IMR-90 (cell line): ENCODE results near the gene CACNG6. TPM values are rescaled to one million over a fixed set of nuclear protein-coding genes. Genes with fewer than 3 reads are reported as not detected.

Source experiments
- ATAC-seq: fragments of 200-7000 bp; cut with Tn5 transposase; 2 replicates; pipeline ENCODE4 v1.9.1; 2020; ENCODE audit warnings: low read depth, mild to moderate bottlenecking, moderate library complexity
- BruUV-seq: library from RNA; stranded (reverse); fragments of 400-500 nt; replicated peaks from 2 replicates; lab custom pipeline; 2021; lab: Mats Ljungman, UMichigan
- CTCF ChIA-PET: fragments of 300-600 bp; formaldehyde crosslinking; extraction: SDS; loops from one replicate; lab custom pipeline; 2021; ENCODE audit warnings: antibody characterized with exemption; lab: Yijun Ruan, JAX
- POLR2A ChIA-PET: fragments of 300-600 bp; sonication (Branson Sonifier 250); formaldehyde crosslinking; loops from one replicate; lab custom pipeline; 2022; ENCODE audit warnings: antibody characterized with exemption; ENCODE audit not compliant: unreplicated experiment; lab: Charles Lee
- DNase-seq: peaks from one replicate; pipeline ENCODE4 v3.0.0; 2013
- H2AFZ ChIP-seq: replicated peaks from 2 replicates; pipeline ENCODE3; 2013; ENCODE audit warnings: low read length, mild to moderate bottlenecking; ENCODE audit not compliant: poor library complexity
- H2AK5ac ChIP-seq: 2 replicates; pipeline ENCODE4 v1.6.1; 2013; ENCODE audit warnings: low read depth, low read length, inconsistent platforms
- H2AK9ac ChIP-seq: replicated peaks from 2 replicates; pipeline ENCODE3; 2013; ENCODE audit warnings: mild to moderate bottlenecking, low read depth, low read length, moderate library complexity; ENCODE audit not compliant: poor library complexity
- H2BK120ac ChIP-seq: 2 replicates; pipeline ENCODE4 v1.6.1; 2013; ENCODE audit warnings: low read depth, low read length, inconsistent platforms
- H2BK15ac ChIP-seq: 3 replicates; pipeline ENCODE4 v1.6.1; 2013; ENCODE audit warnings: low read depth, low read length, inconsistent platforms
- H2BK20ac ChIP-seq: 2 replicates; pipeline ENCODE4 v1.6.1; 2013; ENCODE audit warnings: low read depth, mild to moderate bottlenecking, inconsistent platforms, low read length, moderate library complexity
- H2BK5ac ChIP-seq: 2 replicates; pipeline ENCODE4 v1.6.1; 2013; ENCODE audit warnings: mild to moderate bottlenecking, low read depth, low read length, inconsistent platforms; ENCODE audit not compliant: poor library complexity, severe bottlenecking
- H3K14ac ChIP-seq: replicated peaks from 2 replicates; pipeline ENCODE4 v1.6.1; 2013; ENCODE audit warnings: low read depth, low read length, inconsistent platforms
- H3K18ac ChIP-seq: 2 replicates; pipeline ENCODE4 v1.6.1; 2013; ENCODE audit warnings: low read depth, low read length, control low read depth
- H3K23ac ChIP-seq: 2 replicates; pipeline ENCODE4 v1.6.1; 2013; ENCODE audit warnings: low read depth, low read length, inconsistent platforms
- H3K27ac ChIP-seq: 2 replicates; pipeline ENCODE4 v1.5.1; 2013; ENCODE audit warnings: mild to moderate bottlenecking, control low read depth, low read length; ENCODE audit not compliant: insufficient read depth
- H3K27me3 ChIP-seq: 2 replicates; pipeline ENCODE4 v1.6.1; 2013; ENCODE audit warnings: low read length; ENCODE audit not compliant: control insufficient read depth, insufficient read depth
- H3K36me3 ChIP-seq: 2 replicates; pipeline ENCODE4 v1.6.1; 2013; ENCODE audit warnings: low read length, mixed read lengths; ENCODE audit not compliant: control insufficient read depth, insufficient read depth
- H3K4ac ChIP-seq: 2 replicates; pipeline ENCODE4 v1.6.1; 2013; ENCODE audit warnings: low read depth, low read length, inconsistent platforms
- H3K4me1 ChIP-seq: 2 replicates; pipeline ENCODE4 v1.6.1; 2013; ENCODE audit warnings: low read length, mixed read lengths; ENCODE audit not compliant: control insufficient read depth, insufficient read depth
- H3K4me2 ChIP-seq: 2 replicates; pipeline ENCODE4 v1.6.1; 2013; ENCODE audit warnings: low read depth, mild to moderate bottlenecking, control low read depth, low read length, moderate library complexity
- H3K4me3 ChIP-seq: 2 replicates; pipeline ENCODE4 v1.5.1; 2013; ENCODE audit warnings: low read depth, mild to moderate bottlenecking, control low read depth, low read length, moderate library complexity; ENCODE audit not compliant: insufficient read depth
- H3K56ac ChIP-seq: 2 replicates; pipeline ENCODE4 v1.6.1; 2013; ENCODE audit warnings: low read length, inconsistent platforms; ENCODE audit not compliant: insufficient read depth; ENCODE audit errors: extremely low read depth
- H3K79me1 ChIP-seq, 2 experiments: 2 replicates each; pipeline ENCODE4 v1.6.1; 2013; ENCODE audit warnings: low read length in 2 of 2, inconsistent platforms in 1 of 2, low read depth in 1 of 2
- H3K9ac ChIP-seq: 2 replicates; pipeline ENCODE4 v1.6.1; 2013; ENCODE audit warnings: low read depth, low read length, control low read depth
- H3K9me1 ChIP-seq: 2 replicates; pipeline ENCODE4 v1.6.1; 2013; ENCODE audit warnings: low read length, inconsistent platforms; ENCODE audit not compliant: insufficient read depth
- H3K9me3 ChIP-seq: 2 replicates; pipeline ENCODE4 v1.6.1; 2013; ENCODE audit warnings: low read length; ENCODE audit not compliant: control insufficient read depth, insufficient read depth
- H4K20me1 ChIP-seq: 2 replicates; pipeline ENCODE4 v1.6.1; 2013; ENCODE audit warnings: low read length, inconsistent platforms; ENCODE audit not compliant: insufficient read depth
- H4K5ac ChIP-seq: 2 replicates; pipeline ENCODE4 v1.6.1; 2013; ENCODE audit warnings: mild to moderate bottlenecking, low read depth, low read length, control low read depth
- H4K8ac ChIP-seq, 2 experiments: 2 replicates each; pipeline ENCODE4 v1.6.1; 2013; ENCODE audit warnings: low read depth in 2 of 2, low read length in 2 of 2, control low read depth in 1 of 2, inconsistent platforms in 1 of 2
- H4K91ac ChIP-seq: 2 replicates; pipeline ENCODE4 v1.6.1; 2013; ENCODE audit warnings: low read depth, low read length, inconsistent platforms; ENCODE audit not compliant: insufficient read depth
- BHLHE40 ChIP-seq: fragments of 150-350 bp; IDR thresholded peaks from 2 replicates; pipeline ENCODE4 v1.6.1; 2016; ENCODE audit warnings: mild to moderate bottlenecking, low read depth, low read length
- CEBPB ChIP-seq: IDR thresholded peaks from 2 replicates; pipeline ENCODE4 v1.6.1; 2012; ENCODE audit warnings: low read depth, low read length, improper control_type of control experiment
- CHD1 ChIP-seq: IDR thresholded peaks from 2 replicates; pipeline ENCODE4 v1.6.1; 2012; ENCODE audit warnings: low read depth, low read length, improper control_type of control experiment
- CTCF ChIP-seq: conservative IDR thresholded peaks from 2 replicates; pipeline ENCODE4 v1.5.1; 2012; ENCODE audit warnings: mild to moderate bottlenecking, low read depth, low read length, improper control_type of control experiment
- ELK1 ChIP-seq: fragments of 150-350 bp; IDR thresholded peaks from 2 replicates; pipeline ENCODE4 v1.6.1; 2016; ENCODE audit warnings: low read depth, mild to moderate bottlenecking, low read length, moderate library complexity, borderline replicate concordance
- FOS ChIP-seq: fragments of 150-350 bp; IDR thresholded peaks from 2 replicates; pipeline ENCODE4 v1.6.1; 2016; ENCODE audit warnings: low read depth, low read length
- MAFK ChIP-seq: IDR thresholded peaks from 2 replicates; pipeline ENCODE4 v1.6.1; 2012; ENCODE audit warnings: low read depth, low read length, improper control_type of control experiment
- MAZ ChIP-seq: IDR thresholded peaks from 2 replicates; pipeline ENCODE4 v1.6.1; 2012; ENCODE audit warnings: low read depth, mild to moderate bottlenecking, low read length, improper control_type of control experiment, moderate library complexity, borderline replicate concordance
- MXI1 ChIP-seq: IDR thresholded peaks from 2 replicates; pipeline ENCODE4 v1.6.1; 2012; ENCODE audit warnings: low read depth, mild to moderate bottlenecking, low read length, moderate library complexity, borderline replicate concordance
- NFE2L2 ChIP-seq: fragments of 150-350 bp; IDR thresholded peaks from 2 replicates; pipeline ENCODE4 v1.6.1; 2016; ENCODE audit warnings: low read depth, mild to moderate bottlenecking, low read length
- POLR2A ChIP-seq: IDR thresholded peaks from 2 replicates; pipeline ENCODE4 v1.6.1; 2012; ENCODE audit warnings: mild to moderate bottlenecking, low read depth, low read length
- RAD21 ChIP-seq: IDR thresholded peaks from 2 replicates; pipeline ENCODE4 v1.6.1; 2012; ENCODE audit warnings: low read length, improper control_type of control experiment
- RCOR1 ChIP-seq: IDR thresholded peaks from 2 replicates; pipeline ENCODE4 v1.6.1; 2012; ENCODE audit warnings: mild to moderate bottlenecking, low read length, improper control_type of control experiment; ENCODE audit not compliant: insufficient replicate concordance
- RFX5 ChIP-seq: IDR thresholded peaks from 2 replicates; pipeline ENCODE4 v1.8.0; 2012; ENCODE audit warnings: low read depth, mild to moderate bottlenecking, low read length, moderate library complexity
- USF2 ChIP-seq: fragments of 150-350 bp; IDR thresholded peaks from 2 replicates; pipeline ENCODE4 v1.6.1; 2017; ENCODE audit warnings: mild to moderate bottlenecking, antibody characterized with exemption, low read length, low read depth
- WGBS, 2 experiments: methylation state at CpG; one replicate each; pipeline versions ENCODE4 v1.1.5 to v1.1.7; 2013; ENCODE audit warnings: missing lambda C conversion rate in 2 of 2; ENCODE audit not compliant: insufficient read length in 1 of 2; ENCODE audit errors: extremely low coverage in 2 of 2; 5-methylcytosine and 5-hydroxymethylcytosine counted together
- dilution Hi-C: fragments of 300-500 bp; cut with HindIII; formaldehyde crosslinking; loops from one replicate; pipeline ENCODE4 v1.14.3; 2018; ENCODE audit warnings: low sequenced_read_pairs; ENCODE audit not compliant: unreplicated experiment
- in situ Hi-C: fragments of 300-500 bp; cut with MboI; formaldehyde crosslinking; loops from 3 replicates; pipeline ENCODE4 v1.14.3; 2019; ENCODE audit warnings: low sequenced_read_pairs, inconsistent platforms, mixed read lengths
- intact Hi-C: fragments of 100-400 bp; cut with micrococcal nuclease; formaldehyde crosslinking; loops from 2 replicates; pipeline ENCODE4 v1.10.0; 2022
- polyA plus RNA-seq, 3 experiments: library from polyadenylated mRNA; depleted of rRNA; stranded (reverse); fragments of >200 nt; gene quantifications; 2 replicates each; pipeline ENCODE4 v1.2.3, GENCODE V29; 2012; ENCODE audit warnings: low replicate concordance in 1 of 3
- total RNA-seq: library from RNA; depleted of rRNA; stranded (reverse); fragments of >200 nt; gene quantifications from 2 replicates; pipeline ENCODE4 v1.2.3, GENCODE V29; 2012

Gene CACNG6
- total and polyA plus RNA-seq, 2 of the 4 experiments (the other 2 are of a cell fraction): not detected

DNA sequence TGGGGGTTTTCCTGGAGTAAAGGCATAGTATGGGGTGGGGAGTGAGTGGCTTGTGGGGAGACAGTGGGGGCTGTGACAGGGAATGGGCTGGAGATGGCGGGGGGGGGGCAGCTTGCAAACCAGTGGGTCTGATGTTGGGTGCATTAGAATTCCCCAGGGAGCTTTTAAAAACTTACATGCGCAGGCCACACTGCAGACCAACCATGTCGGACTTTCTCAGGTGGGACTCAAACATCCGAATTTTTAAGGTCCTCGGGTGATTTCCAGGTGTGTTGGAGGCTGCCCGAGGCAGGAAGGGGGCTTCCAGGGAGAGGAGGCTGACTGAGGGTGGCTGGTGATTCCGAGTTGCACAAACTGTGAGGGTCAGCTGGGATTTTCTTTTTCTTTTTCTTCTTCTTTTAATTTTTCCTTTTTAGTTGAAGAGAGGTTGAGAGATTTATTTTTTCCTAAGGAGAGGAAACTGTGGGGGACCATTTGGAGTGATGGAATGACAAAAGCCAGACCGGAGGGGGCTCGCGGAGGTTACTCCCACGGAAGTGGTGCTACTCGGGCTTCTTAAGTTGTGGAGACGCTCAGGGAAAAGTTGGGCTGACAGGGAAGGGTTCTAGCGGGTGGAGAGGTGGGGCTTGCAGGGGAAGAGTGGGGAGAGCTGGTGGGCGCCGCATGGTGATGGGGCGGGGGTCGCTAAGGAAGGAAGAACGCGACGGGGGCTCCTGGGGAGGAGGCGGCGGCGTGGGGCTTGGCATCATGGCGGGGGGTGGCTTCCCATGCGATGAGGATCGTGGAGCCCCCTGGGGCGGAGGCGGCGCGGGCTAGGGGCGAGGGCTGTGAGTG is 29.7 kb upstream of the CACNG6 start:
- no peak for ATAC-seq
- no peak for TF ChIP-seq NFE2L2
- no peak for TF ChIP-seq RAD21
- no peak for TF ChIP-seq RCOR1
- no peak for TF ChIP-seq RFX5
- no peak for TF ChIP-seq ELK1
- TF ChIP-seq MAZ: no peak
- TF ChIP-seq MXI1: no peak
- TF ChIP-seq FOS: no peak
- TF ChIP-seq BHLHE40: no peak
- TF ChIP-seq CEBPB: no peak
- no peak for TF ChIP-seq MAFK
- TF ChIP-seq USF2: no peak
- no peak for TF ChIP-seq CHD1
- no peak for TF ChIP-seq POLR2A
- no peak for TF ChIP-seq CTCF

More for the DNA sequence above, 29.7 kb upstream of the CACNG6 start:
- no TSS peak for BruUV-seq
- H2BK5ac ChIP-seq: no peak overlapping the region
- no peaks in the 10 kb centered on the region for H4K20me1 ChIP-seq
- no peak overlapping the region for H3K14ac ChIP-seq
- dilution Hi-C loops (no loop called here), in situ Hi-C loops (no loop called here), intact Hi-C loops (no loop called here)
- no peak overlapping the region for H3K9ac ChIP-seq
- H4K91ac ChIP-seq: no peak overlapping the region
- H3K56ac ChIP-seq: no peak overlapping the region
- ChIA-PET CTCF (no interaction called here), POLR2A (no interaction called here)
- no peak overlapping the region for H2AK5ac ChIP-seq
- no peak overlapping the region for H3K4ac ChIP-seq
- no peak overlapping the region for H3K27ac ChIP-seq
- H3K9me1 ChIP-seq: no peaks in the 10 kb centered on the region
- H3K23ac ChIP-seq: no peak overlapping the region
- no peak overlapping the region for H4K5ac ChIP-seq
- no peak overlapping the region for H2BK15ac ChIP-seq
- no peak overlapping the region for H2BK20ac ChIP-seq
- H3K18ac ChIP-seq: no peak overlapping the region
- H3K4me1 ChIP-seq: no peaks in the 10 kb centered on the region
- no peak overlapping the region for H2AFZ ChIP-seq
- no peak overlapping the region for H4K8ac ChIP-seq
- 3% methylated on average over 18 of the region's 32 CpGs; no CpG with 5 or more reads in 1 of the 2 experiments for WGBS, 2 experiments
- H3K4me2 ChIP-seq: no peak overlapping the region
- no peak overlapping the region for H3K4me3 ChIP-seq
- no peaks in the 10 kb centered on the region for H3K36me3 ChIP-seq
- H2BK120ac ChIP-seq: no peak overlapping the region
- DNase-seq: no peak
- no peaks in the 10 kb centered on the region; the same call in 1 of the 2 replicates for H3K9me3 ChIP-seq
- H3K79me1 ChIP-seq: no peaks in the 10 kb centered on the region
- peaks cover 68% of the 10 kb centered on the region for H3K27me3 ChIP-seq
- no peak overlapping the region for H2AK9ac ChIP-seq
